ENCODE results near the gene EEF1AKMT2.

EEF1AKMT2 gene

GRCh38 chr10:124723826-124724225, 67.9 kb downstream of the EEF1AKMT2 start:
- intact Hi-C loops (cut with DNase I; ENCODE audit: low total_unique reads) = no loop called here
- DNase-seq = no peak
- Histone ChIP-seq H3K27me3 (no peaks in the 10 kb centered on the region), H3K27ac (peak overlapping the region; percentile 63 to 74), H3K36me3 (no peaks in the 10 kb centered on the region), H3K4me3 (no peak overlapping the region), H3K4me1 (peaks cover 0 to 44% (median 24%) of the 10 kb centered on the region in 4 donors), H3K9me3 (no peaks in the 10 kb centered on the region)
- TF ChIP-seq, protein P1, sequence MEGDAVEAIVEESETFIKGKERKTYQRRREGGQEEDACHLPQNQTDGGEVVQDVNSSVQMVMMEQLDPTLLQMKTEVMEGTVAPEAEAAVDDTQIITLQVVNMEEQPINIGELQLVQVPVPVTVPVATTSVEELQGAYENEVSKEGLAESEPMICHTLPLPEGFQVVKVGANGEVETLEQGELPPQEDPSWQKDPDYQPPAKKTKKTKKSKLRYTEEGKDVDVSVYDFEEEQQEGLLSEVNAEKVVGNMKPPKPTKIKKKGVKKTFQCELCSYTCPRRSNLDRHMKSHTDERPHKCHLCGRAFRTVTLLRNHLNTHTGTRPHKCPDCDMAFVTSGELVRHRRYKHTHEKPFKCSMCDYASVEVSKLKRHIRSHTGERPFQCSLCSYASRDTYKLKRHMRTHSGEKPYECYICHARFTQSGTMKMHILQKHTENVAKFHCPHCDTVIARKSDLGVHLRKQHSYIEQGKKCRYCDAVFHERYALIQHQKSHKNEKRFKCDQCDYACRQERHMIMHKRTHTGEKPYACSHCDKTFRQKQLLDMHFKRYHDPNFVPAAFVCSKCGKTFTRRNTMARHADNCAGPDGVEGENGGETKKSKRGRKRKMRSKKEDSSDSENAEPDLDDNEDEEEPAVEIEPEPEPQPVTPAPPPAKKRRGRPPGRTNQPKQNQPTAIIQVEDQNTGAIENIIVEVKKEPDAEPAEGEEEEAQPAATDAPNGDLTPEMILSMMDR (IDR thresholded peaks at IDR 0.05) = no peak

DNA sequence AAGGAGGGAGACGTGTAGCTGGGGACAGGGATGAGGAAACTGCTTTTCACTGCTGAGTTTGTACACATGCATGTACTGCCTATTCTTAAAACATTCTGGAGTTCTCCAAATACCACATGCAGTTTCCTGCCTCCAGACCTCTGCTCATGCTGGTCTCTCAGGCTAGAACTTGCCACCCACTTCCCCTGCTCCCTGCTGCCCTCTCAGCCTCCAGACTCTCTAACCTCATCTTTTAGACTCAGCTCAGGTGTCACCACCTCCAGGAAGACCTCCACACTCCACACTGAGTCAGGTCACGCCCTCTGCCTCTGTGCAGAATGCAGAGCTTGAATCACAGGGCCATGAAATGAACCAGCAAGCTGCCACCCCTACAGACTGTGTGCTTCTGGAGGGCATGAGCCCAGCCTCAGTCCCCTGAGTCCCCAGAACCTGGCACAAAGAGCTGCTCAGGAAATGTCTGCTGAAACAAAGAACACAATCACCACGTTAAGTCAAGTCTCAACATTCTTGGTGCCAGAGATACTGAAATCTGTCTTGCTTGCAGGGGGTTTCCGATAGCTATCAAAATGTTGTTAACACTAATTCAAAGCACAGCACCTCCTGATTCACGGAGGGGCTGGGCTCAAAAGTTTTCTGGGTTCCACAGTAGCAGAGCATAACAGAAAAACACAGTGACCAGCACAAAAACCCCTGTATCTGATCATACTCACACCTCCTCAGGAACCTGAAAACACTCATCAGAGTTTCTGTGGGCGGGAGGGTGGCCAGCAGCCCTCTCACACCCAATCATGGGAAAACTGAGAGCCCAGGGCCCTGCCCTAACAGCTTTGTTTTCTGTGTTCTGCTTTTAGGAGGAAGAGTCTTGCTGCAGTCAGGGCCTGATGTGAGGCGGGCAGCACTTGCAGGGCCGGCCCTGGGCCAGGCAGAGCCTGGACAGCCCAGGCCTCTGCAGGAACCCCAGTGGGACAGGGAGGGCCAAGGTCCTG, 68.6 kb downstream of the EEF1AKMT2 start:
- intact Hi-C loops (cut with DNase I; ENCODE audit: low total_unique reads) = no loop called here
- H3K9me3 ChIP-seq = no peaks in the 10 kb centered on the region
- H3K4me3 ChIP-seq = no peak overlapping the region
- no peaks in the 10 kb centered on the region for H3K27me3 ChIP-seq
- peaks cover 0 to 43% (median 28%) of the 10 kb centered on the region in 4 donors for H3K4me1 ChIP-seq
- DNase-seq = peak; percentile 49 to 79
- peak overlapping the region; percentile 63 to 74 for H3K27ac ChIP-seq
- TF ChIP-seq, protein P1 (IDR thresholded peaks at IDR 0.05) = no peak
- no peaks in the 10 kb centered on the region for H3K36me3 ChIP-seq

GRCh38 chr10:124721330-124722045, 70.2 kb downstream of the EEF1AKMT2 start:
- peak in 1 of 2 donors; percentile 67 for DNase-seq
- no peak overlapping the region for H3K4me3 ChIP-seq
- TF ChIP-seq, protein P1 (IDR thresholded peaks at IDR 0.05) = no peak
- intact Hi-C loops (cut with DNase I; ENCODE audit: low total_unique reads) = no loop called here
- no peaks in the 10 kb centered on the region for H3K9me3 ChIP-seq
- peak overlapping the region; percentile 18 to 63 for H3K27ac ChIP-seq
- no peaks in the 10 kb centered on the region for H3K36me3 ChIP-seq
- H3K4me1 ChIP-seq = peaks cover 0 to 38% (median 25%) of the 10 kb centered on the region in 4 donors
- no peaks in the 10 kb centered on the region for H3K27me3 ChIP-seq

DNA sequence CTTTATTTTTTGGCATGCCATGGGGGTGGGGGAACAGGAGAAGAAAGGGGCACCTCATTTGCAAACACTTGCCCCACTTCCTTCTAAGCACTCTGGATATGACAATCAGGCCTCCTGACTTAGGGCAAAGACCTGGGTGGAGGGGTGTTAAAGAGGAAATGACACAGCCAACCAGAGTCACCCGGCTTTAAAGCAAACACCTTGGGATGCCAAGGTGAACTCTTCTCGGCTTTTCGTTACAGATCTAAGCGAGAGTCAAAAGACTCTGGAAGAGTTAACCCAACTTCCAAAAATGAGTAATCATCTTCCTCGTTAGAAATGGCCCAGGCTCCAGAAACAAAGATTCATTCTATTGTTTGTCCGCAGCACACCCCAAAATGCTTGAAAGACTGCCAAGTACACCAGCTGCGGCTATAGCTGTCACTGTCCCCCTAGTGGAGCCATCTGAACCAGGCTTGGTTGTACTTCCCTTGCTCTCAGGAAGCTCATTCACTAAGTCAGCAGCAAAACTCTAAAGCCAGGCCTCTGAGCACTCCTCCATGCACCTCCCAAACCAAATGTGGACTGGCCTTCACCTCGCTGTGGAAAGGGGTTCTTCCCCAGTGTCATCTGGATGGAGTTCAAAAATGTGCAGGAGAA, 72.4 kb downstream of the EEF1AKMT2 start:
- no peak for DNase-seq
- Histone ChIP-seq H3K27ac (no peak overlapping the region), H3K4me1 (peaks cover 0 to 32% (median 22%) of the 10 kb centered on the region in 4 donors), H3K27me3 (no peaks in the 10 kb centered on the region), H3K9me3 (no peaks in the 10 kb centered on the region), H3K36me3 (no peaks in the 10 kb centered on the region), H3K4me3 (no peak overlapping the region)
- intact Hi-C loops (cut with DNase I; ENCODE audit: low total_unique reads) = no loop called here
- TF ChIP-seq, protein P1 (IDR thresholded peaks at IDR 0.05) = no peak

GRCh38 chr10:124717911-124718741, 73.6 kb downstream of the EEF1AKMT2 start:
- intact Hi-C loops (cut with DNase I; ENCODE audit: low total_unique reads) = no loop called here

More at GRCh38 chr10:124717911-124718741, 73.6 kb downstream of the EEF1AKMT2 start:
- no peak overlapping the region for H3K4me3 ChIP-seq
- TF ChIP-seq, protein P1 (IDR thresholded peaks at IDR 0.05) = no peak
- no peaks in the 10 kb centered on the region for H3K36me3 ChIP-seq
- no peak overlapping the region for H3K27ac ChIP-seq
- no peak for DNase-seq
- H3K4me1 ChIP-seq = peaks cover 0 to 20% (median 12%) of the 10 kb centered on the region in 4 donors
- no peaks in the 10 kb centered on the region for H3K27me3 ChIP-seq
- H3K9me3 ChIP-seq = no peaks in the 10 kb centered on the region

Data from tibial artery (tissue), 4 donors.